RPMI7951 (cell line): Measurements from ENCODE around the gene MTHFR. TPM values are rescaled to one million over a fixed set of nuclear protein-coding genes. Genes with fewer than 3 reads are reported as not detected.

Experiments
- DNase-seq: peaks from one replicate; pipeline ENCODE4 v3.0.0-alpha.2; 2012; ENCODE audit warnings: low read depth
- total RNA-seq: library from RNA; depleted of rRNA; stranded (reverse); fragments of >200 nt; shearing (Covaris generic); gene quantifications from 2 replicates; pipeline ENCODE4 v1.2.3, GENCODE V29; 2014

The MTHFR gene
- total RNA-seq, 1 experiment from 2014 or later: 3.2 TPM

DNA sequence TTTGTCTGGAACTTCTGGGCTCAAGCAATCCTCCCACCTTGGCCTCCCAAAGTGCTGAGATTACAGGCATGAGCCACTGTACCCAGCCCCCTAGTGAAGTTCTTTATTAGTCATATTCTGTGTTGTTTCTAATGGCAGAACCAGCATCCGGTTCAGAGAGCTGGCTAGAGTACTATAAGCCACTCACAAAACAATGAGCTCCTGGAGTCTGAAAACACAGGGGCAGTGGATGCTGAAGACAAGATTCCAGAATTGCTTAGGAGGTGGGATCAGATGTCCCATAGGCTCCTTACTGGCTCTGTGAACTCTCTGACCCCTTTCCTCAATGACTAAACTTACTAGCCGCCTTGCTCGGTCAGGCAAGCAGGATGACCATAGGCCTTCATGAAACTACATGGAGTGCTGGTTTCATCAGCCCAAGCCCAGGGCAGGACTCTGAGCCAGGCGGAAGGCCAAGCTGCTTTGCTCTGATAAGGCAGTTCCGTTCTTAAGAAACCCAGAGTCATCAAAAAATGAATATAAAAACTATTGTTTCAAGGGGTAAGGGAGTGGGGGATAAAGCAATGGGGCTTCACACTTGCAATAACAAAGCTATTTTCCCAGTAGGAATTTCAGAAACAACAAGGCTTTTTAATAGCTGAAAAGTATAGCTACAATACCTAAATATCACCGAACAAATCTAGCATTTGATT, 8.1 kb downstream of the MTHFR start:
- DNase-seq: no peak

DNA sequence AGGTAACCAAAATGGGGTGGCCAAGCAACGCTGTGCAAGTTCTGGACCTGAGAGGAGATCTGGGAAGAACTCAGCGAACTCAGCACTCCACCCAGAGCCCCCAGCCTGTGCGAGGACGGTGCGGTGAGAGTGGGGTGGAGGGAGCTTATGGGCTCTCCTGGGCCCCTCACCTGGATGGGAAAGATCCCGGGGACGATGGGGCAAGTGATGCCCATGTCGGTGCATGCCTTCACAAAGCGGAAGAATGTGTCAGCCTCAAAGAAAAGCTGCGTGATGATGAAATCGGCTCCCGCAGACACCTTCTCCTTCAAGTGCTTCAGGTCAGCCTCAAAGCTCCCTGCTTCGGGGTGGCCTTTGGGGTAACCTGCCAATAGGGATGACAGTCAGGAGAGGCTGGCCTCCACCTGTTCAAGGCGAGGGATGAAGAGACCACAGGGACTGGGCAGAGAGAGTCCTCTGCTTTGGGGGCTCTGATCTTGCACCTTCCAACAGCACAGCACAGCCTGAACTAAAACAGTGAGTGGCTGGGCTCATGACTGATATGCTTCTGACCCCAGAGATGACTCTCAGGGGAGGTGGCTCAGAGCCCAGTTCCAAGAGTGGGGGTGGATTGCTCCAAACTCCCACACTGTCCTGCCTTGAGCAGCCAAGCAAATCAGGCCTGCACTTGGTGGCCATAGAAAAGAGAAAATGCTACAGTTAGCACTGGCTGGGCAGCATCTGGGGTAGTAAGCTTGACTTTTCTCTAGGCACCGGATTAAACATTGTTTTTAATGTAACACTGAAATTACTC, 9.5 kb downstream of the MTHFR start:
- no peak for DNase-seq

DNA sequence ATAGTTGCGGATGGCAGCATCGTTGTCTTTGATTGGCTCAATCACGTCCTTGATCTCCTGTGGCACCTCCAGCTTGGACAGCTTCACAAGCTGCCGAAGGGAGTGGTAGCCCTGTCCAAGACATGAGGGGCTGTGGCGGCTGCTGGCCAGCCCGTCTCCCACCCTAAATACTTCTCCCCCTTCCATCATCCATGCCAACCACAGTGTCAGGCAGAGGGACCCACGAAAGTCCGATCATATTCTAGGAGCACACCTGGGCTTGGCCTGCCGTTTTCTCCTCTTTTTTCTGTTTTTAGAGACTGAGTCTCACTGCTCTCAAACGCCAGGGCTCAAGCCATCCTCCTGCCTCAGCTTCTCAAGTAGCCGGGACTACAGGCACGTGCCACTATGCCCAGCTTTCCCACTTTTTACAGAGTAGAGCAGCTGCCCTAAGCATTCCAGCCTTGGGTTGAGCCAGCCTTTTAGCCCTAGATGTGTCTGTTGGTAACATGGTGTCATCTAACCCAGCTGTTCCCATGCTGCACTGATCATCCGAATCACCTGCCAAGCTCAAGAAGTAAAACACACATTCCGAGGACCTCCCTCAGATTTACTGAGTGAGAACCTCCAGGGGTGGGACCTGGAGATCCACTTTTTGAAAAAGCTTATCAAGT, 10.4 kb downstream of the MTHFR start:
- DNase-seq: no peak

DNA sequence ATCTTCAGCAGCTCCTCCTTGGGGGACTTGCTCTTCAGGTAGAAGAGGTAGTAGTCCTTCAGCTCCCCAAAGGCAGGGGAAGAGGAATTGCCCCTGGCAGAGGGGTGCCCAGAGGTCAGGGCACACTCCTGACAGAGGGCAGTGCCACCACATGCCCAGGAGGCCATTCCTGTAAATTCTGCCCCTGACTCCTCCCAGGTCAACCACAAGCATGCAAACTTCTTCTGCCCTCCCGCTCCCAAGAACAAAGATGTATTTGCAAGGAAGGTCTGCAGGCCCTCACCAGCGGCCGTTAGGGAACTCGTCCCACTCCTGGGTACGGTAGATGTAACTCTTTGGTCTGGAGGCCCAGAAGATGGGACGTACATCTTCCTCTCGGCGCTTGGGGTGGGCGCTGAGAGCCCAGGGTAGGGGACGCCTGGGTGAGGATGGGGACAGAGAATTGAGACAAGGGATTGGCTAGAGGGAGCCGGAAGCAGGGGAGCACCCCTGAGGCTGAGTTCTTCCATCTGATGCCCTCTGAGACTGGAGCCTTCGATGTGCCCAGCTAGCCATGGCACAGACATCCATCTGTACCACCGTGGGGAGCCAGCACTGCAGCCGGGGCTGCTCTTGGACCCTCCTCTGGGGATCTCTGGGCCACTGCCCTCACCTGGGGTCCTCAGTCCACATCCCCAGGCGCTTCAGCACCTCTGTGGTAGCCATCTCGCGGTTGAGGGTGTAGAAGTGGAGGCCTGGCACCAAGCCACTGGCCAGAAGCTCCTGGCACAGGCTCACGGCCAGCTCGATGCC, 11.1 kb downstream of the MTHFR start:
- no peak for DNase-seq

DNA sequence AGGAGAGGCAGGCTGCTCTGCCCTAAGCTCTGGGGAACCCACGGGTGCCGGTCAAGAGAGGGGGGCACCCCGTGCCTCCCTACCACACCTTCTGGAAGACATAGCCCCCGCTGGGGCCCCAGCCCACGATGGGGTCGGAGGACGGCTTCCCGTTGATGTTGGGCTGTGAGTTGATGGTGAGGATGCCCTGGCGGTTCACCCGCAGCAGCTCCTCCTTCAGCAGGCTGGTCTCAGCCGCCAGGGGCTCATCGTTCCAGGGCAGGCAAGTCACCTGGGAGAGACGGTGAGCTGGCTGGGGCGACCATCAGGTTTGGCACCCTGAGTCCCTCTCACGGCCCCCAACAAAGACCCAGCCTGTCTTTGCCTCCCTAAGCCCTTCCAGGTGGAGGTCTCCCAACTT, 11.9 kb downstream of the MTHFR start:
- no peak for DNase-seq

DNA sequence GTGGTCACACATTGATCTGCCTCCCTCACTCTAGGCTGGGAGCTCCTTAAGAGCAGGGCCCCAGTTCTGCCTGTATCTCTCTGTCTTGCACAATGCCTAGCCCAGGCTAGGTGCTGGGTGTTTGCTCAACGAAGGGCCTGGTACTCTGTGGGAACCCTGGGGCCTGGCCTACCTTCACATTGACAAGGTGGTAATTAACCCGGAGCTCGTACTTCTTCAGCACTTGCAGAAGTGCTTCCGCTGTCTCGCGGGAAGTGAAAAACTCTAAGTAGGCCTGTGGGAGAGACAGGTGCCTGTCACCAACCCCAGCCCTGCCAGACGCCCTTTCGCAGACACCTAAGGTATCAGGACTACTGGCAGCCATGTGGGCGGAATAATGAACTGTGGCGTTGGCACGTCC, 13.7 kb downstream of the MTHFR start:
- DNase-seq: no peak

DNA sequence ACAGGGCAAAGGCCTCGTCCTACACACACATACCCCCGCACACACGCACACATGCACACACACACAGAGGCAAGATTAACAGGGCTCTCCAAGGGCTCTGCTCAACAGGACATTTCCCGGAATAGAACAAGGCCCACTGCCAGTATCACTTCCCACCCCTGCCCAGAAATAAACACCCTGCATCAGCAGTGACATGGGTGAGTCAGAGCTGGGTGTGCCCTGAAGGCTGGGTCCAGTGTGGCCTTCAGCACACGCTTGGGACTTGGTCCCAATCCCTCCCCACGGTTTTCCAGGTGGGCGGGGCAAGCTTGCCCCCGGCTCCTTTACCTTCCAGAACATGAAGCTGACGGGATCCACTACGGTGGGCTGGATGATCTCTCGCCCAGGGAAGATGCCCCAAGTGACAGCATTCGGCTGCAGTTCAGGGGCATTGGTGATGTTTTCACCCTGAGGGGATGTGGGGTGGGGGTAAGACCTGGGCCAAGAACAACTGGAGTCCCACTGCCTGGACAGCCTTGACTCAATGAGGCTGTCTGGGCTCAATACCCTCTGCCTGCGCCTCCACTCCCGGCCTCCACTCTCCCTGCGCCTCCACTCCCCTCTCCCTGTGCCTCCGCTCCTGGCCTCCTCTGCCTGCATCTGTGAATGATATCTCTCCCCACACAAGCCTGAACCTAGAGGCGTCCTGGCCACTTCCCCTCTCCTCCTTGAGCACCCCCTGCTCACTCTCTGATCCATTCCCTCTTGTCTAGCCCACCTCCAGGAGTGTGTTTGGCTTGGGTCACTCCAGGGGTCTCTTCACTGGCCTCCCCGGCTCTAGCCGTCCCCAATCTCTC, 14.7 kb downstream of the MTHFR start:
- peak; percentile 90 for DNase-seq

DNA sequence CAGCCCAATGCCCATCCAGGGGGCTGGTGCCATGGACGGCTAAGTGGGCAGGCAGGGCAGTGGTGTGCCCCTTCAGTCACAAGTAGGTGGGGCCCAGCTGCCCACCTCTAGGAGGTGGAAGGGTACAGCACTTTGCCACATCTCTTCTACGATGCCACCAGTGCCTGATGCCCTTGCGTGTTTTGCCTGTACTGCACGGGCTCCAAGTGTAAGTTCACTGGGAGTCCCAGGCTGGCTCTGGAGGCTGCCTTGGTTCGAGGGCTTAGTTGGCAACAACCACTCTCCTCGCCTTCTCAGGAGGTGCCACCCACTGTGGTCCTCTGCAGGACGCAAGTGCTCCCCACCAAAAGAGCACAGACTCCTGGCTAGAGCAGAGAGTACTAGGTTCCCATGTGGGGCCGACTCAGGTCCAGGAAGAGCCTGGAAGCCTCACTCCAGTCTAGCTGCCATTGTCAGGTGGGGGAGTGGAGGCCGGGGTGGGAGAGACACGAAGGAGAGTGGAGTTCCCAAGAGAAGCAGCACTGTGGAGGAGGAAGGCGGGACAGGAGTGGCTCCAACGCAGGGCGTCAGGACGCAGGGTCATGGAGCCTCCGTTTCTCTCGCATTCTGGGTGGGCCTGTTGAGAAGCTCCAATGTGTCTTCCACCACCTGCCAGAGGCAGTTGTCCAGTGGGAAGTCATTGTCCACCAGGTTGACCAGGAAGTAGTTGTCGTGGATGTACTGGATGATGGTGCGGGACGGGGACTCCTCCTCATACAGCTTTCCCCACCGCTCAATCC, 15.5 kb downstream of the MTHFR start:
- no peak for DNase-seq

DNA sequence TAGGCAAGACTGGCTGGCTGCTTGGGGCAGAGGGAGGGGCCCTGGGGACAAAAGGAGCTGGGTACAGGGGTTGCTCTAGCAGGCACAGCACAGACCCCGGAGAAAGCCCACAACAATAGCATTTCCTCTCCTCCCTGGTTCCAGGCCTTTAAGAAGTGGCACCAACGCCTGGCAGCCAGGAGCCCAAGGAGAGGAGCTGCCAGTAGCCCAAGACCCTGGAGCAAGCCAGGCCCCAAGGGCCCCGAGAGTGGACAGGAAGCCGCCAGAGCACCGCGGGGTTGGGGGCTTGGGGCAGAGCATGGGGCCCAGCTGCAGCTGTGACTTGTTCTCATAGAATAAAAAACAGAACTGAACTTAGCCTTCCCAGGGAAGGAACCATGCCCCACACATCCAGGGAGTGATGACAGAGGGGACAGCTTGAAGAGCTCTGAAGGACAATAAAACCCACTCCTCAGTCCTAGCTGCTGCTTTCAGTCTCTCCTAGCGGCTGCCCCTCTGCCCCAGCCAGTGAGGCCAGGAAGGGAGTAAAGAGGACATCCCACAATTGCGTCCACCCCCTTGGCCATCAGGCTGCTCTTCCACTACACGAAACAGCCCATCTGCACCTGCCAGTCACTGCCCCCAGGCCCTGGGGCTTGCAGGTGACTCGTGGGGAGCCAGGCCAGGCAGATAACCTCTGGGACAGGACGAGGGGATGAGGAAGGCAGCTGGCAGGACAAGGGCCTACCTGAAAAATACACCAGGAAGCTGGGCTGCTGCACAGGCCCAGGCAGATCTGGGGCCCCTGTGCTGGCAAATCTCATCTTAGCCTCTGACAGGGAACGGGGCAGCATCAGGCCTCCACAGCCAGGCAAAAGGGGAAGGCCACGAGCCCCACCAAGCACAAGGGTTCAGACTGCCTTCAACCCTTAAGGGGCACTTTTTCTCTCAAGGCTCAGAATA, 16.4 kb downstream of the MTHFR start:
- DNase-seq: no peak

DNA sequence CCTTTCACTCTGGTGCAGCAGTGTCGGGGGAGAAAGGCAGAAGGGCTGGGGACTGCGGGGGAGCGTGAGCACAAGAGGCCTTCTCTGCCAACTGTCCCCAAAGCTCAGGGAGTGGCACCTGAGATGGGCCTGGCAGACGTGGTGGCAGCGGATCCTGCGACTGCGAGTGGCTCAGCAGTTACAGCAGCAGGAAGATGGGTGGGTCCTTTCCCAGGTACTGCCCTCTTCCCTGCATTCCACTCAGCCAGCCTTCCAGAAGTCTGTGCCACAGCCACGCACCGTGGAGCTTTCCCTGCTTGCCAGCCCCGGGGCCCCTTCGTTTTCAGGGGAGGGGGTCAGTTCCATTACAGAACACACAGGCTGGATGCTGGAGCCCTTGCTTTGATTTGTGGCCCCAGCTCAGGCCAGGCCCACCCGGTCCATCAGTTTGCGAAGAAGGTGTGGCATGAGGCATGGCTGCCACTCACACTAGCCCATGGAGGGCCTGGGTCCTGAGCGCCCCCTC, 17.2 kb downstream of the MTHFR start:
- DNase-seq: no peak

DNA sequence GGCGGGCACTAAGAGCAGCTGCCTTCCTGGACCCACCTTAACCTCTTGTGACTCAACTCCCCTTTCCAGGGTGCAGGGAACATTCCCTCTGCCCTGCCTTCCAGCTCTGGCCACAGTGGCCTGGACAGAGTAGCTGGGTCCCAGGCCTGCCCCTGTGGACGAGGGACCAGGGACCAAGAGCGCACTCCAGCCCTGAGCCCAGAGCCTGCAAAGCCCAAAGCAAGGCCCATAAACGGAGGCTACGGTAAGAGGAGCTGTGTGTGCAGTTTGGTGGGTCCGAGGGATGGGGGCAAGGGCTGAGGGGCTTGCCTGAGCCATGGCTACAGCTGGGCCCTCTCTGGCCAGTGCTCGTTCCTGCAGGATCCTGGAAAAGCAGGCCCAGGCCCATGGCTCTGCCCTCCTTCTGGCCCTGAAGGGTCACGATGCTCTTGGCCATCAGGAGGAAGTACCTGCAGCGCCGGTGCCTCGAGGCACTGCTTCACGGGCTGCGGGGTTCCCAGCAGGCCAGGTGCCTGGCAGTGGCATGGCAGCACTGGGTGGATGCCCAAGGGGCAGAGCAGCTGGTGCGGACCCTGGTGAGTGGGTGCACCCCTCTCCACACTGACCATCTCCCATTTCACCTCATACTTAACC, 17.8 kb downstream of the MTHFR start:
- DNase-seq: no peak

DNA sequence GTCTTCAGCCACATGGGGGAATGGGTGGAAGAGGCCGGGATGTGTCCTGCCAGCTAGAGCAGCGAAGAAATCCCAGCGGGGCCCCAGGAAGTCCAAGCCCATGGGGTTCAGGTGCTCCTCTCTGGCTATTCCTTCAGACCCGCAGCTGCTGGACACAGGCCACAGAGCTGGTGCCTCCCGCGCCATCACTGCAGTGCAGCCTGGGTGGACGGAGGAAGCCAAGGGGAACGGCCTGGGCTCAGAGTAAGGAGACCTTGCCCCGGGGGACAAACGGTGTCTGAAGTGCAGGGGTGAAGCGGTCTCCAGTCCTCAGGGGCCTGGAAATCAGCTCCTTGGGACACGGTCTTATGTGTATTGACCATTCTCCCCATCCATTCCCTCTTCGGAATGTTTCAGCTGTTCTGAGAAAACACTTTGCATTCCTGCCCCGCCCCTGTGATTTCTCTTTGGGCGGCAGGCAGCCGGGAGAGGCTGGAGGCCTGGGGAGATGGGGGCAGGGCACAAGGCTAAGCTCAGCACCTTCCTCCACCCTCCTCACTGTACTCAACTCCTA, 18.4 kb downstream of the MTHFR start:
- peak; percentile 31 for DNase-seq

DNA sequence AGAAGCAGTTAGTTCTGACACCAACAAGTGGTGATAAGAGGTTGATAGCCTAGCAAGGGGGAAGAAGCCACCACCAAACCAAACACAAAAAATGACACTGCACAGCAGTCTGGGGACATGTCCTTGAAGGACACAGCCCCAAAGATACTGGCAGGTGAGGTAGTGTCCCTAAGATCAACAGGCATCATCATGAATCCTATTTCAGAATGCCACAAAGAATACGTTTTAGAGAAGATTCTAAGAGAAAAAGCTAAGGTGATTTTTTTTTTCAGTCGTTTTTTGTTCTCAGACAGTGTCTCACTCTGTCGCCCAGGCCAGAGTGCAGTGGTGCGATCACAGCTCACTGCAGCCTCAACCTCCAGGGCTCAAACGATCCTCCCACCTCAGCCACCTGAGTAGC, 19.6 kb downstream of the MTHFR start:
- DNase-seq: no peak

DNA sequence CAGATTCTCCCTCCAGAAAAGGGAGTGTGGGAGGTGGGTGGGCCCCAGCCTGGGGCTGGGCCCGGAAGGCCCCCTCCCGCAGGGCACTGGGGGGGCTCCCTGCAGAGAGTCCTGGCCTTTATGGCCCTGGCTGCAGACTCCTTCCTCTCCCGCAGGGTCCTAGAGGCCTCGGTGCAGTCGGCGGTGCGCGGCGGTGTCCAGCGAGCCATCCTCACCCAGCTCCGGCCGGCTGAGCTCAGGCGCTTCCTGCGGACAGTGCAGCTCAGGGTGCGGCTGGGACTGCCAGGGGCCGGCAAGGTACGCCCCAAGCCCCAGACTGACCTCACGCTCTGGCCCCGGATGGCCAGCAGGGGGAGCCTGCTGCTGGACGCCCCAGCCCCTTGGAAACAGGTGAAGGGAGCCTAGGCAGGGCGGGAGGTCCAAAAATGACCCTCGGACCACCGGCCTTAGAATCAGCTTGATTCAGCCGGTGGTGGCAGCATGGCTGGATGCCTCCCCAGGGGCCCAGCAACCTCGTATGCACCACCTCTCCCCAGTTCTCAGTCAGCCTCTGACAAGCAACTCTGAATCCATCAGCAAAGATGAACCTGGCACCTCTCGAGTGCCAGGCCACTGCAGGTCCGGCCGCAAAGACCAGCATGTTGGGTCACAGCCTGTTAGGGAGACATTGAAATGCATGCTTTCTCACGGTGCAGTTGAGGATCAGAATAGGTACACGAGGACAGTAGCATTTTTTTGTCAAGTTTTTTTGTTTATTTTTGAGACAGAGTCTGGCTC, 20.6 kb downstream of the MTHFR start:
- DNase-seq: peak; percentile 49

DNA sequence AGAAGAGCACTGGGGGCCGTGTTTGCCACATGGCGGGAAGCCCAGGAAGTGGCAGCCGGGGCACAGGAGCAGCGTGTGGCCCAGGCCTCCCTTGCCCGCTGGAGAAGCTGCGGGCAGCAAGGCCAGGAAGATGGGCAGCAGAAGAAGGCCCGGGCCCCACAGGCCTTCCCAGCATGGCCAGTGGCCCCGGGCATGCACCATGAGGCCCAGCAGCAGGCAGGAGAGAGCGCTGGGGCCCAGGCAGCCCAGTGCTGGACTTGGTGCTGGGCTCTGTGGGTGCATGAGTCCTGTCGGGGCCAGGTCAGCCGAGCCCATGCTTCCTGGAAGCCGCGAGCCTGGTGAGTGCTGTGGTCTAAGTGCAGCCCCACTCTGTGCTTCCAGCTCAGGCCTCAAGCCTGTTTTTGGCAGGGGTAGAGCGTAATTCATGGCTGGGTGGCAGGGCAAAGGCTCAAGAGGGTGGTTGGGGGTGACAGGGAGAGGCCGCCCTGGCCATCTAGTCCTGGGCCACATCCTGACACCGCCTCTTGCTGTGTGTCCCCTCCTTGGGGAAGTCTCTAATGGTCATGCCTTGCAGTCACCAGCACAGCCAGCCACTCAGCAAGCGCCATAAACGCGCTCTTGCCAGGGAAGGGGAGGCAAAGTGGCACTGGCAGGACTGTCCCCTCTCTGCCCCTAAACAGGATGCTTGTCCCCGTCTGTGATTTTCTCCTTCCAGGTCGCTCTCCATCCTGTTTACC, 21.3 kb downstream of the MTHFR start:
- no peak for DNase-seq

DNA sequence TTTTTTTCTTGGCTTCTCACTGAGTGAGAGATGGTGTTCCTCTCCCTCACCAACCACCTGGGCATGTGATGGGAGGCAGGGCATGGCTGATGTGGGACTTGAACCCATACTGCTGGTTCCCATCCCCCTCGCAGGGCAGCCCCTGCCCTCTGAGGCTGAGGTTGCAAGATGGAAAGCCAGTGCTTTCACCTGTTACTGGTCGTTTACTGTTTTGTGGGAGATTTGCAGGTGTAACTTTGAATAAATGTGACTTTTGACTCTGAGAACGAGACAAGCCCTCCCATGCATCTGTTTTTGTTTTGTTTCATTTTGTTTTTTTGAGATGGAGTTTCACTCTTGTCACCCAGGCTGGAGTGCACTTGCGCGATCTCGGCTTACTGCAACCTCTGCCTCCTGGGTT, 22.2 kb downstream of the MTHFR start:
- no peak for DNase-seq
